HG03060 (cell line): ENCODE measurements around the gene OSBPL5.

ENCODE experiments used
- ATAC-seq: cut with Tn5 transposase; IDR thresholded peaks from one replicate; pipeline ENCODE4 v1.9.1; 2021; ENCODE audit warnings: low read depth, moderate number of reproducible peaks; ENCODE audit not compliant: unreplicated experiment

OSBPL5 gene

GRCh38 chr11:3091081-3091845 lies 73.8 kb downstream of the OSBPL5 start:
- ATAC-seq, result no peak

GRCh38 chr11:3090096-3090901 lies 74.8 kb downstream of the OSBPL5 start:
- no peak for ATAC-seq

GRCh38 chr11:3089236-3090061 lies 75.7 kb downstream of the OSBPL5 start:
- ATAC-seq, result no peak

GRCh38 chr11:3088806-3089205 lies 76.3 kb downstream of the OSBPL5 start:
- no peak for ATAC-seq

GRCh38 chr11:3087821-3088800 lies 77.0 kb downstream of the OSBPL5 start:
- no peak for ATAC-seq

GRCh38 chr11:3087373-3087772 lies 77.7 kb downstream of the OSBPL5 start:
- no peak for ATAC-seq

GRCh38 chr11:3086671-3087150 lies 78.4 kb downstream of the OSBPL5 start:
- no peak for ATAC-seq

GRCh38 chr11:3086114-3086513 lies 79.0 kb downstream of the OSBPL5 start:
- ATAC-seq, result no peak

- no peak for ATAC-seq
Observed at GRCh38 chr11:3085052-3085451, 80.1 kb downstream of the OSBPL5 start.

- ATAC-seq, result no peak
Observed at GRCh38 chr11:3083321-3083720, 81.8 kb downstream of the OSBPL5 start.

GRCh38 chr11:3081386-3081751 lies 83.7 kb downstream of the OSBPL5 start:
- ATAC-seq, result no peak

GRCh38 chr11:3080733-3081385 lies 84.3 kb downstream of the OSBPL5 start:
- ATAC-seq, result no peak

GRCh38 chr11:3080104-3080503 lies 85.0 kb downstream of the OSBPL5 start:
- ATAC-seq, result no peak

GRCh38 chr11:3077846-3078440 lies 87.2 kb downstream of the OSBPL5 start:
- ATAC-seq, result no peak

- no peak for ATAC-seq
Observed at GRCh38 chr11:3077189-3077836, 87.8 kb downstream of the OSBPL5 start.

GRCh38 chr11:3074912-3075589 lies 90.1 kb downstream of the OSBPL5 start:
- no peak for ATAC-seq

GRCh38 chr11:3073029-3073435 lies 92.1 kb downstream of the OSBPL5 start:
- no peak for ATAC-seq

- no peak for ATAC-seq
Observed at GRCh38 chr11:3069425-3069824, 95.7 kb downstream of the OSBPL5 start.
